Stimulated activated naive B cell treated with anti-CD40 and anti-IgM and Interleukin-4, amounts not matched to agents 10 μg/mL and 1 μg/mL and 100 μg/mL, for 72 hours (primary cell): Measurements from ENCODE around the gene DHX30.
A peak's percentile ranks its signal among the peaks of the same experiment; 100 is the strongest.
"Not testable (repeated sequence)": the region's sequence is repeated elsewhere in the genome, so short reads cannot be mapped to it uniquely, and the experiment has no call there.

ENCODE experiments used
- ATAC-seq, 2 donors: fragments of 150-1000 bp; cut with Tn5 transposase; replicated peaks; 2 replicates each; pipeline ENCODE4 v1.10.0; 2021; ENCODE audit warnings: moderate library complexity in 1 of 2
- DNase-seq: peaks from one replicate; pipeline ENCODE4 v3.0.0; 2021
- H3K27ac Mint-ChIP-seq: one replicate; pipeline ENCODE4 v1.8.0; 2022; ENCODE audit warnings: mild to moderate bottlenecking, mixed read lengths
- H3K27me3 Mint-ChIP-seq, 2 donors: one replicate each; pipeline ENCODE4 v1.8.0; 2022; ENCODE audit warnings: mixed read lengths in 2 of 2
- H3K36me3 Mint-ChIP-seq, 2 donors: one replicate each; pipeline ENCODE4 v1.8.0; 2022; ENCODE audit warnings: mixed read lengths in 2 of 2, mild to moderate bottlenecking in 1 of 2
- H3K4me1 Mint-ChIP-seq, 2 donors: one replicate each; pipeline ENCODE4 v1.8.0; 2022; ENCODE audit warnings: mixed read lengths in 2 of 2, mild to moderate bottlenecking in 1 of 2
- H3K4me3 Mint-ChIP-seq, 2 donors: one replicate each; pipeline ENCODE4 v1.8.0; 2022; ENCODE audit warnings: mild to moderate bottlenecking in 2 of 2, mixed read lengths in 2 of 2, moderate library complexity in 1 of 2
- H3K9me3 Mint-ChIP-seq, 2 donors: one replicate each; pipeline ENCODE4 v1.8.0; 2022; ENCODE audit warnings: mixed read lengths in 2 of 2, mild to moderate bottlenecking in 1 of 2

Gene DHX30

GRCh38 chr3:47870702-47871260 is 67.8 kb downstream of the DHX30 start:
- Mint-ChIP-seq H3K9me3 (no peaks in the 10 kb centered on the region), H3K27ac (no peak overlapping the region), H3K36me3 (peaks cover 65 to 72% of the 10 kb centered on the region in 2 donors), H3K27me3 (no peaks in the 10 kb centered on the region), H3K4me1 (peaks cover 0 to 2% of the 10 kb centered on the region in 2 donors), H3K4me3 (no peak overlapping the region)
- DNase-seq (no peak), ATAC-seq (no peak)

- Mint-ChIP-seq H3K4me1 (peaks cover 0 to 2% of the 10 kb centered on the region in 2 donors), H3K27ac (no peak overlapping the region), H3K27me3 (no peaks in the 10 kb centered on the region), H3K9me3 (no peaks in the 10 kb centered on the region), H3K4me3 (no peak overlapping the region), H3K36me3 (peaks cover 60 to 66% of the 10 kb centered on the region in 2 donors)
- no peak for DNase-seq
- no peak for ATAC-seq
These were observed 68.5 kb downstream of the DHX30 start for GRCh38 chr3:47871389-47871788.

GRCh38 chr3:47872916-47873315 is 70.0 kb downstream of the DHX30 start:
- peaks cover 52 to 55% of the 10 kb centered on the region in 2 donors for H3K36me3 Mint-ChIP-seq
- no peaks in the 10 kb centered on the region for H3K9me3 Mint-ChIP-seq
- DNase-seq (no peak), ATAC-seq (no peak)
- H3K27me3 Mint-ChIP-seq: no peaks in the 10 kb centered on the region
- peaks cover 0 to 2% of the 10 kb centered on the region in 2 donors for H3K4me1 Mint-ChIP-seq
- no peak overlapping the region for H3K27ac Mint-ChIP-seq
- H3K4me3 Mint-ChIP-seq: no peak overlapping the region

- Mint-ChIP-seq H3K36me3 (peaks cover 42 to 43% of the 10 kb centered on the region in 2 donors), H3K27me3 (no peaks in the 10 kb centered on the region), H3K4me1 (peaks cover 0 to 3% of the 10 kb centered on the region in 2 donors), H3K4me3 (no peak overlapping the region), H3K27ac (no peak overlapping the region), H3K9me3 (no peaks in the 10 kb centered on the region)
- no peak for DNase-seq
- no peak for ATAC-seq
These were observed 71.5 kb downstream of the DHX30 start for GRCh38 chr3:47874438-47874837.

- no peaks in the 10 kb centered on the region for H3K27me3 Mint-ChIP-seq
- H3K36me3 Mint-ChIP-seq: peaks cover 37 to 38% of the 10 kb centered on the region in 2 donors
- no peaks in the 10 kb centered on the region for H3K9me3 Mint-ChIP-seq
- peaks cover 0 to 3% of the 10 kb centered on the region in 2 donors for H3K4me1 Mint-ChIP-seq
- no peak for ATAC-seq
- no peak overlapping the region for H3K27ac Mint-ChIP-seq
- DNase-seq: no peak
- H3K4me3 Mint-ChIP-seq: no peak overlapping the region
These were observed 72.0 kb downstream of the DHX30 start for GRCh38 chr3:47874913-47875312.

GRCh38 chr3:47877290-47877689 is 74.4 kb downstream of the DHX30 start:
- DNase-seq (no peak), ATAC-seq (no peak)
- Mint-ChIP-seq H3K4me3 (no peak overlapping the region), H3K9me3 (no peaks in the 10 kb centered on the region), H3K4me1 (peaks cover 0 to 1% of the 10 kb centered on the region in 2 donors), H3K36me3 (peaks cover 23 to 24% of the 10 kb centered on the region in 2 donors), H3K27me3 (no peaks in the 10 kb centered on the region), H3K27ac (no peak overlapping the region)

GRCh38 chr3:47877719-47878118 is 74.8 kb downstream of the DHX30 start:
- peaks cover 1 to 3% of the 10 kb centered on the region in 2 donors for H3K4me1 Mint-ChIP-seq
- no peaks in the 10 kb centered on the region for H3K9me3 Mint-ChIP-seq
- no peak for ATAC-seq
- DNase-seq: no peak
- peaks cover 22 to 24% of the 10 kb centered on the region in 2 donors for H3K36me3 Mint-ChIP-seq
- H3K27ac Mint-ChIP-seq: no peak overlapping the region
- H3K27me3 Mint-ChIP-seq: no peaks in the 10 kb centered on the region
- H3K4me3 Mint-ChIP-seq: no peak overlapping the region

GRCh38 chr3:47882338-47882737 is 79.4 kb downstream of the DHX30 start:
- peaks cover 16 to 32% of the 10 kb centered on the region in 2 donors for H3K4me1 Mint-ChIP-seq
- DNase-seq (no peak), ATAC-seq (no peak)
- H3K36me3 Mint-ChIP-seq: peaks cover 29 to 39% of the 10 kb centered on the region in 2 donors
- H3K27ac Mint-ChIP-seq: no peak overlapping the region
- no peaks in the 10 kb centered on the region for H3K27me3 Mint-ChIP-seq
- H3K4me3 Mint-ChIP-seq: no peak overlapping the region
- peaks cover 3 to 4% of the 10 kb centered on the region in 2 donors for H3K9me3 Mint-ChIP-seq

GRCh38 chr3:47884603-47885002 is 81.7 kb downstream of the DHX30 start:
- peak in 1 of 2 donors; percentile 48 for ATAC-seq
- Mint-ChIP-seq H3K36me3 (peaks cover 37 to 58% of the 10 kb centered on the region in 2 donors), H3K27me3 (no peaks in the 10 kb centered on the region), H3K4me3 (no peak overlapping the region), H3K4me1 (peaks cover 14 to 34% of the 10 kb centered on the region in 2 donors), H3K27ac (peak overlapping the region; percentile 69), H3K9me3 (peaks cover 3 to 4% of the 10 kb centered on the region in 2 donors)
- DNase-seq: no peak

- Mint-ChIP-seq H3K4me1 (peaks cover 14 to 34% of the 10 kb centered on the region in 2 donors), H3K9me3 (peaks cover 3 to 4% of the 10 kb centered on the region in 2 donors), H3K4me3 (no peak overlapping the region), H3K27me3 (no peaks in the 10 kb centered on the region), H3K36me3 (peaks cover 38 to 59% of the 10 kb centered on the region in 2 donors), H3K27ac (peak overlapping the region; percentile 73)
- no peak for DNase-seq
- ATAC-seq: no peak
These were observed 82.2 kb downstream of the DHX30 start for GRCh38 chr3:47885168-47885567.

- Mint-ChIP-seq H3K4me1 (peaks cover 17 to 28% of the 10 kb centered on the region in 2 donors), H3K36me3 (peaks cover 55 to 78% of the 10 kb centered on the region in 2 donors)
- not testable (repeated sequence) for ATAC-seq, DNase-seq, H3K27me3 Mint-ChIP-seq, H3K4me3 Mint-ChIP-seq, H3K9me3 Mint-ChIP-seq, H3K27ac Mint-ChIP-seq
These were observed 85.1 kb downstream of the DHX30 start for GRCh38 chr3:47887991-47888390.

GRCh38 chr3:47888986-47889757 is 86.2 kb downstream of the DHX30 start:
- Mint-ChIP-seq H3K9me3 (peaks cover 3 to 4% of the 10 kb centered on the region in 2 donors), H3K4me1 (peaks cover 17 to 28% of the 10 kb centered on the region in 2 donors), H3K27me3 (no peaks in the 10 kb centered on the region), H3K36me3 (peaks cover 54 to 76% of the 10 kb centered on the region in 2 donors), H3K27ac (no peak overlapping the region), H3K4me3 (no peak overlapping the region)
- DNase-seq (no peak), ATAC-seq (no peak)

- Mint-ChIP-seq H3K27me3 (no peaks in the 10 kb centered on the region), H3K36me3 (peaks cover 44 to 66% of the 10 kb centered on the region in 2 donors), H3K4me1 (peaks cover 9 to 19% of the 10 kb centered on the region in 2 donors), H3K9me3 (no peaks in the 10 kb centered on the region), H3K4me3 (no peak overlapping the region), H3K27ac (no peak overlapping the region)
- ATAC-seq: no peak
- no peak for DNase-seq
These were observed 87.3 kb downstream of the DHX30 start for GRCh38 chr3:47890126-47890827.

- no peak overlapping the region for H3K27ac Mint-ChIP-seq
- H3K9me3 Mint-ChIP-seq: no peaks in the 10 kb centered on the region
- no peak for ATAC-seq
- no peak overlapping the region for H3K4me3 Mint-ChIP-seq
- DNase-seq: no peak
- H3K27me3 Mint-ChIP-seq: no peaks in the 10 kb centered on the region
- peaks cover 43 to 67% of the 10 kb centered on the region in 2 donors for H3K36me3 Mint-ChIP-seq
- peaks cover 9 to 14% of the 10 kb centered on the region in 2 donors for H3K4me1 Mint-ChIP-seq
These were observed 88.1 kb downstream of the DHX30 start for GRCh38 chr3:47890828-47891612.
